Mesothelial cell of epicardium (in vitro differentiated cells): ENCODE results near the gene PRUNE2. TPM values are rescaled to one million over a fixed set of nuclear protein-coding genes. Genes with fewer than 3 reads are reported as not detected.
"Not testable (repeated sequence)": the region's sequence is repeated elsewhere in the genome, so short reads cannot be mapped to it uniquely, and the experiment has no call there.

Experiments
- DNase-seq, 2 experiments: peaks; one replicate each; pipeline ENCODE4 v3.0.0; 2021; ENCODE audit warnings: low spot score in 2 of 2; ENCODE audit not compliant: unreplicated experiment in 2 of 2
- H3K27ac Mint-ChIP-seq: 2 replicates; pipeline ENCODE4 v1.8.0; 2021; ENCODE audit warnings: mixed read lengths
- H3K27me3 Mint-ChIP-seq: 2 replicates; pipeline ENCODE4 v1.8.0; 2021; ENCODE audit warnings: low read depth, mixed read lengths
- H3K36me3 Mint-ChIP-seq: 2 replicates; pipeline ENCODE4 v1.8.0; 2021; ENCODE audit warnings: mixed read lengths
- H3K4me1 Mint-ChIP-seq: 2 replicates; pipeline ENCODE4 v1.8.0; 2021; ENCODE audit warnings: mixed read lengths
- H3K4me3 Mint-ChIP-seq: 2 replicates; pipeline ENCODE4 v1.8.0; 2021; ENCODE audit warnings: mild to moderate bottlenecking, moderate library complexity, mixed read lengths
- H3K9me3 Mint-ChIP-seq: 2 replicates; pipeline ENCODE4 v1.8.0; 2021; ENCODE audit warnings: mixed read lengths
- total RNA-seq: library from RNA; stranded (reverse); gene quantifications from 3 replicates; pipeline ENCODE4 v1.2.1, GENCODE V29; 2021
- TF ChIP-seq, protein P1 (sequence below): fragments of 200-600 bp; sonication (generic); IDR thresholded peaks from one replicate; pipeline ENCODE4 v1.5.0; 2021; ENCODE audit warnings: antibody characterized with exemption; ENCODE audit not compliant: unreplicated experiment

PRUNE2 gene
- total RNA-seq, 1 donor from 2014 or later: 3.4 TPM

- Mint-ChIP-seq H3K36me3 (no peaks in the 10 kb centered on the region), H3K27me3 (no peaks in the 10 kb centered on the region), H3K4me3 (no peak overlapping the region), H3K9me3 (peaks cover 15% of the 10 kb centered on the region), H3K27ac (no peak overlapping the region), H3K4me1 (no peaks in the 10 kb centered on the region)
- DNase-seq: no peak
- TF ChIP-seq, protein P1, sequence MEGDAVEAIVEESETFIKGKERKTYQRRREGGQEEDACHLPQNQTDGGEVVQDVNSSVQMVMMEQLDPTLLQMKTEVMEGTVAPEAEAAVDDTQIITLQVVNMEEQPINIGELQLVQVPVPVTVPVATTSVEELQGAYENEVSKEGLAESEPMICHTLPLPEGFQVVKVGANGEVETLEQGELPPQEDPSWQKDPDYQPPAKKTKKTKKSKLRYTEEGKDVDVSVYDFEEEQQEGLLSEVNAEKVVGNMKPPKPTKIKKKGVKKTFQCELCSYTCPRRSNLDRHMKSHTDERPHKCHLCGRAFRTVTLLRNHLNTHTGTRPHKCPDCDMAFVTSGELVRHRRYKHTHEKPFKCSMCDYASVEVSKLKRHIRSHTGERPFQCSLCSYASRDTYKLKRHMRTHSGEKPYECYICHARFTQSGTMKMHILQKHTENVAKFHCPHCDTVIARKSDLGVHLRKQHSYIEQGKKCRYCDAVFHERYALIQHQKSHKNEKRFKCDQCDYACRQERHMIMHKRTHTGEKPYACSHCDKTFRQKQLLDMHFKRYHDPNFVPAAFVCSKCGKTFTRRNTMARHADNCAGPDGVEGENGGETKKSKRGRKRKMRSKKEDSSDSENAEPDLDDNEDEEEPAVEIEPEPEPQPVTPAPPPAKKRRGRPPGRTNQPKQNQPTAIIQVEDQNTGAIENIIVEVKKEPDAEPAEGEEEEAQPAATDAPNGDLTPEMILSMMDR: no peak
Observed at GRCh38 chr9:76677481-76678055, 228.3 kb downstream of the PRUNE2 start.

DNA sequence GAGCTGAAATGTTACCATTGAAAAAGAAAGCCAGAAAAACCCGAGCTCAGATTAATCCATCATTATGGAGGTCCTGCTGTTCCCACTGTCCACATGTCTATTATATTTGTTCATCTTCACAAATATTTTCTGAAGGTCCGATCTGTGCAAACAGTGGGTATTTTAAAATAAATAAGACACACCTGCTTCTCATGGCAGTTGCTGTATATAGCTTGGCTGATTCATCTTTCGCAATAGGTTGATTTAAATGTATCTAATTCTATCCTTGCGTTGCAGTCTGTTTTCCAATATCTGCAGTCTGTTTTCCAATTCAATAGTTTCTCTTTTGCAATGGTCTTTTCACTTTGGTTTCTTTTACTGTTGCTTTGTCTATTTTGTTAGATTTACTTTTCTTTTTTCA is 229.1 kb downstream of the PRUNE2 start:
- Mint-ChIP-seq H3K27me3 (no peaks in the 10 kb centered on the region), H3K9me3 (peaks cover 15% of the 10 kb centered on the region), H3K36me3 (no peaks in the 10 kb centered on the region), H3K4me1 (no peaks in the 10 kb centered on the region), H3K27ac (no peak overlapping the region), H3K4me3 (no peak overlapping the region)
- no peak for DNase-seq
- TF ChIP-seq, protein P1: no peak

DNA sequence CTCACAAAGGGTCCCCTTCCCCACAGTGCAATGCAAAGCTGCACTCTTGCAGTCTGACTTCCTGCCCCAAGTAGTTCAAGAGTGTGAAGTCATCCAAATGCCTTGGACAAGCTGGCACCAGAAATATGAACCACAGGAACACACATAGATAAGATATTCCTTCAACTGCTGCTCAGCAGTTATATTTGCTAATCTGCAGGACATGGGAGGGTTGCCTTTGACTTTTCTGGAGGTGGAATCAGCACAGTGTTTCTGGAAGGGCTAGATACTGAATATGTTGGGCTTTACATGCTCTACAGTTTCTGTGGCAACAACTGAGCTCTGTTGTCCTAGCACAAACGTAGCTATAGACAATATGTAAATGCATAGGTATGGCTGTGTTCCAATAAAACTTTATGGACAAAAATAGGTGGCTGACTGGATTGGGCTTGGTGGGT is 238.4 kb downstream of the PRUNE2 start:
- H3K27ac Mint-ChIP-seq: no peak overlapping the region
- TF ChIP-seq, protein P1: no peak
- peaks cover 4% of the 10 kb centered on the region for H3K9me3 Mint-ChIP-seq
- no peak overlapping the region for H3K4me3 Mint-ChIP-seq
- H3K4me1 Mint-ChIP-seq: peaks cover 12% of the 10 kb centered on the region
- H3K27me3 Mint-ChIP-seq: no peaks in the 10 kb centered on the region
- no peaks in the 10 kb centered on the region for H3K36me3 Mint-ChIP-seq
- no peak for DNase-seq

GRCh38 chr9:76665966-76666365 is 239.9 kb downstream of the PRUNE2 start:
- H3K9me3 Mint-ChIP-seq, H3K27me3 Mint-ChIP-seq, H3K36me3 Mint-ChIP-seq, H3K4me3 Mint-ChIP-seq, H3K27ac Mint-ChIP-seq, DNase-seq: not testable (repeated sequence)
- peaks cover 13% of the 10 kb centered on the region for H3K4me1 Mint-ChIP-seq

GRCh38 chr9:76665458-76665857 is 240.5 kb downstream of the PRUNE2 start:
- no peak for DNase-seq
- no peaks in the 10 kb centered on the region for H3K36me3 Mint-ChIP-seq

DNA sequence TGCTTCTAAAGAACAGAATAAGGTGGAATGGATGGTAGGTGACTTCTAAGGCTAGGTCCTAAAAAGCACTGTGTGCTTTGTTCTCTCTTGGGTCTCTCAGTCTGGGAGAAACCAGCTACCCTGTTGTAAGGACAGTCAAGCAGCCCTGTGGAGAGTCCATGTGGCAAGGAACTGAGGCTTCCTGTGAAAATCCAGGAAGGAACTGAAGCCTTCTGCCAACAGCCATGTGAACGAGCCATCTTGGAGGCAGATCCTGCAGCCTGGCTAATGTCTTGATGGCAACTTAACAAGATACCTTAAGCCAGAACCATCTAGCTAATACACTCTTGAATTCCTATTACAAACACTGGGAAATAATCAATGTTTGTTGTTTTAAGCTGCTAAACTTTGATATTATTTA is 241.8 kb downstream of the PRUNE2 start:
- Mint-ChIP-seq H3K27me3 (no peaks in the 10 kb centered on the region), H3K4me3 (no peak overlapping the region), H3K27ac (no peak overlapping the region), H3K9me3 (peaks cover 9% of the 10 kb centered on the region), H3K36me3 (no peaks in the 10 kb centered on the region), H3K4me1 (peaks cover 13% of the 10 kb centered on the region)
- TF ChIP-seq, protein P1: no peak
- no peak for DNase-seq

More at GRCh38 chr9:76665458-76665857, 240.5 kb downstream of the PRUNE2 start:
- TF ChIP-seq, protein P1: no peak
- Mint-ChIP-seq H3K9me3 (peaks cover 9% of the 10 kb centered on the region), H3K27ac (no peak overlapping the region), H3K4me3 (no peak overlapping the region), H3K4me1 (peaks cover 13% of the 10 kb centered on the region), H3K27me3 (no peaks in the 10 kb centered on the region)
